Psoas muscle (tissue), 8 donors: ENCODE data around the gene PITPNB. TPM values are rescaled to one million over a fixed set of nuclear protein-coding genes. Genes with fewer than 3 reads are reported as not detected.

ENCODE experiments used
- ATAC-seq, 4 donors: fragments of 200-7000 bp; cut with Tn5 transposase; one replicate each; pipeline ENCODE4 v1.9.1; 2020; ENCODE audit warnings: moderate library complexity in 3 of 4, mild to moderate bottlenecking in 2 of 4
- DNase-seq, 2 donors: peaks; one replicate each; pipeline ENCODE4 v3.0.0-alpha.2; 2020
- H3K27ac ChIP-seq: fragments of 200-600 bp; one replicate; pipeline ENCODE4 v1.8.0; 2022
- H3K27me3 ChIP-seq, 3 donors: fragments of 200-600 bp in 1 of 3; one replicate each; pipeline versions ENCODE4 v1.6.1 to v1.8.0; 2013 to 2022; ENCODE audit warnings: low read length in 2 of 3, mild to moderate bottlenecking in 2 of 3, moderate library complexity in 1 of 3; ENCODE audit not compliant: insufficient read depth in 3 of 3
- H3K36me3 ChIP-seq, 2 donors: fragments of 200-600 bp in 1 of 2; one replicate each; pipeline versions ENCODE4 v1.6.1 to v1.8.0; 2013 to 2022; ENCODE audit warnings: low read depth in 1 of 2, mild to moderate bottlenecking in 1 of 2, moderate library complexity in 1 of 2; ENCODE audit not compliant: insufficient read depth in 1 of 2
- H3K4me1 ChIP-seq: fragments of 200-600 bp; one replicate; pipeline ENCODE4 v1.8.0; 2022
- H3K4me3 ChIP-seq: fragments of 200-600 bp; one replicate; pipeline ENCODE4 v1.8.0; 2022; ENCODE audit warnings: mild to moderate bottlenecking
- H3K9me3 ChIP-seq: fragments of 200-600 bp; one replicate; pipeline ENCODE4 v1.8.0; 2022
- CTCF ChIP-seq: fragments of 200-600 bp; IDR thresholded peaks from one replicate; pipeline ENCODE4 v1.8.0; 2022; ENCODE audit warnings: antibody characterized with exemption
- WGBS, 3 donors: extraction: QIAGEN DNeasy Blood & Tissue Kit; methylation state at CpG; one replicate each; pipeline versions ENCODE4 v1.1.6 to v1.1.7; 2013; 5-methylcytosine and 5-hydroxymethylcytosine counted together
- intact Hi-C, 2 donors: fragments of 100-400 bp; cut with DNase I; formaldehyde crosslinking; loops; one replicate each; pipeline versions ENCODE4 v1.11.0 to v1.14.2; 2022
- polyA plus RNA-seq, 3 donors: library from polyadenylated mRNA; stranded (reverse); fragments of 200-250 nt; gene quantifications; one replicate each; pipeline ENCODE4 v1.2.3, GENCODE V29; 2013
- total RNA-seq, 4 donors: library from RNA; stranded (reverse); fragmentation: NEBNext Ultra II Directional in 2 of 4; extraction: Animal tissue kit (Norgen Biotek cat#: 25700) in 2 of 4; gene quantifications; one replicate each; pipeline versions ENCODE4 v1.2.1 to v1.2.4, GENCODE V29; 2021 to 2023
- donor health status: healthy with polysubstance abuse.
- donor health status: DM: no; HTN: no; CAD: no; lungs with moderate emphysema.
- donor health status: Bipolar disorder and iron deficiency.
- donor health status: healthy.
- donor health status: DM: yes; HTN: yes; CAD: no.
- donor health status: DM: no; HTN: no; CAD: no.
- donor health status: DM: no; HTN: no; CAD: no.
- donor health status: DM: yes; HTN: yes; CAD: no.

The PITPNB gene
- total and polyA plus RNA-seq, 7 donors = 14.8 to 54.5 (median 29.9) TPM

GRCh38 chr22:27948569-27948968, 29.5 kb upstream of the PITPNB start:
- ATAC-seq (no peak), DNase-seq (no peak)
- WGBS, 3 donors = 32 to 59% (median 36%) methylated on average over 2 of the region's 2 CpGs
- intact Hi-C loops = no loop called here
- H3K9me3 ChIP-seq = no peaks in the 10 kb centered on the region
- H3K4me1 ChIP-seq = peaks cover 10% of the 10 kb centered on the region
- no peak for TF ChIP-seq CTCF
- H3K4me3 ChIP-seq = no peak overlapping the region
- H3K27ac ChIP-seq = no peak overlapping the region
- H3K27me3 ChIP-seq = no peaks in the 10 kb centered on the region
- no peaks in the 10 kb centered on the region for H3K36me3 ChIP-seq

- no peak overlapping the region for H3K4me3 ChIP-seq
- 94 to 97% (median 97%) methylated on average over 4 of the region's 4 CpGs for WGBS, 3 donors
- H3K27ac ChIP-seq = no peak overlapping the region
- intact Hi-C loops = no loop called here
- DNase-seq (no peak), ATAC-seq (no peak)
- no peaks in the 10 kb centered on the region for H3K9me3 ChIP-seq
- peaks cover 9% of the 10 kb centered on the region for H3K4me1 ChIP-seq
- no peaks in the 10 kb centered on the region for H3K36me3 ChIP-seq
- TF ChIP-seq CTCF = no peak
- no peaks in the 10 kb centered on the region for H3K27me3 ChIP-seq
Observed at GRCh38 chr22:27947448-27947847, 28.4 kb upstream of the PITPNB start.

GRCh38 chr22:27941143-27941542, 22.1 kb upstream of the PITPNB start:
- intact Hi-C loops = no loop called here
- TF ChIP-seq CTCF = no peak

GRCh38 chr22:27937453-27937852, 18.4 kb upstream of the PITPNB start:
- Histone ChIP-seq H3K4me1 (no peaks in the 10 kb centered on the region), H3K27me3 (no peaks in the 10 kb centered on the region), H3K9me3 (no peaks in the 10 kb centered on the region), H3K4me3 (no peak overlapping the region), H3K36me3 (peaks cover 0 to 19% of the 10 kb centered on the region in 2 donors), H3K27ac (no peak overlapping the region)
- intact Hi-C loops = no loop called here
- 98 to 100% (median 98%) methylated on average over 2 of the region's 2 CpGs for WGBS, 3 donors
- DNase-seq = no peak
- TF ChIP-seq CTCF = no peak
- ATAC-seq = no peak

More at GRCh38 chr22:27941143-27941542, 22.1 kb upstream of the PITPNB start:
- ATAC-seq = no peak
- Histone ChIP-seq H3K4me1 (no peaks in the 10 kb centered on the region), H3K27ac (no peak overlapping the region), H3K27me3 (no peaks in the 10 kb centered on the region), H3K9me3 (no peaks in the 10 kb centered on the region), H3K4me3 (no peak overlapping the region), H3K36me3 (peaks cover 0 to 6% of the 10 kb centered on the region in 2 donors)
- DNase-seq = no peak

GRCh38 chr22:27935897-27936296, 16.8 kb upstream of the PITPNB start:
- TF ChIP-seq CTCF = no peak
- no peak overlapping the region for H3K27ac ChIP-seq
- H3K36me3 ChIP-seq = peaks cover 0 to 19% of the 10 kb centered on the region in 2 donors
- H3K4me1 ChIP-seq = no peaks in the 10 kb centered on the region
- H3K9me3 ChIP-seq = no peaks in the 10 kb centered on the region
- ATAC-seq = no peak
- intact Hi-C loops = no loop called here
- 89 to 94% (median 94%) methylated on average over 1 of the region's 1 CpG for WGBS, 3 donors
- no peaks in the 10 kb centered on the region for H3K27me3 ChIP-seq
- DNase-seq = no peak
- H3K4me3 ChIP-seq = no peak overlapping the region
